Parathyroid adenoma (tissue), 2 donors: ENCODE data around the gene ANXA4.

Experiments
- H2AFZ ChIP-seq: fragments of 300-600 bp; sonication (generic); one replicate; pipeline ENCODE4 v1.7.0; 2017; ENCODE audit warnings: antibody characterized with exemption, mild to moderate bottlenecking
- H3K27ac ChIP-seq: fragments of 300-600 bp; sonication (generic); one replicate; pipeline ENCODE4 v1.7.0; 2017
- H3K27me3 ChIP-seq: fragments of 300-600 bp; sonication (generic); one replicate; pipeline ENCODE4 v1.7.0; 2017; ENCODE audit warnings: low read length; ENCODE audit not compliant: control insufficient read depth, insufficient read depth
- H3K36me3 ChIP-seq: fragments of 300-600 bp; sonication (generic); one replicate; pipeline ENCODE4 v1.7.0; 2017; ENCODE audit warnings: low read length; ENCODE audit not compliant: control insufficient read depth, insufficient read depth
- H3K4me1 ChIP-seq: fragments of 300-600 bp; sonication (generic); one replicate; pipeline ENCODE4 v1.7.0; 2017; ENCODE audit warnings: control low read depth
- H3K4me2 ChIP-seq: fragments of 300-600 bp; sonication (generic); one replicate; pipeline ENCODE4 v1.7.0; 2017; ENCODE audit warnings: low read length
- H3K4me3 ChIP-seq: fragments of 300-600 bp; sonication (generic); one replicate; pipeline ENCODE4 v1.7.0; 2017; ENCODE audit warnings: low read depth, low read length
- H3K79me2 ChIP-seq: fragments of 300-600 bp; sonication (generic); one replicate; pipeline ENCODE4 v1.7.0; 2017; ENCODE audit warnings: control low read depth
- H3K9ac ChIP-seq: fragments of 300-600 bp; sonication (generic); one replicate; pipeline ENCODE4 v1.7.0; 2017; ENCODE audit warnings: mild to moderate bottlenecking
- H3K9me3 ChIP-seq: fragments of 300-600 bp; sonication (generic); one replicate; pipeline ENCODE4 v1.7.0; 2017; ENCODE audit warnings: low read length; ENCODE audit not compliant: control insufficient read depth
- CTCF ChIP-seq: fragments of 300-600 bp; sonication (generic); IDR thresholded peaks from one replicate; pipeline ENCODE4 v1.7.0; 2017; ENCODE audit warnings: antibody characterized with exemption, mild to moderate bottlenecking
- donor health status: primary hyperparathyroidism.

The ANXA4 gene

GRCh38 chr2:69863298-69863697 is 121.4 kb downstream of the ANXA4 start:
- H3K27me3 ChIP-seq: no peaks in the 10 kb centered on the region
- TF ChIP-seq CTCF: no peak
- no peak overlapping the region for H3K4me2 ChIP-seq
- no peaks in the 10 kb centered on the region for H3K79me2 ChIP-seq
- no peak overlapping the region for H3K27ac ChIP-seq
- H3K9ac ChIP-seq: no peak overlapping the region
- H3K36me3 ChIP-seq: no peaks in the 10 kb centered on the region
- H2AFZ ChIP-seq: no peak overlapping the region
- no peaks in the 10 kb centered on the region for H3K9me3 ChIP-seq
- H3K4me3 ChIP-seq: no peak overlapping the region
- H3K4me1 ChIP-seq: no peaks in the 10 kb centered on the region
